SU-DHL-6 (cell line): ENCODE measurements around the gene RCAN2.

ENCODE experiments used
- CTCF ChIP-seq: fragments of 200-600 bp; sonication (generic); IDR thresholded peaks from one replicate; pipeline ENCODE4 v1.5.1; 2017; ENCODE audit warnings: antibody characterized with exemption, mild to moderate bottlenecking, low read length, moderate library complexity; ENCODE audit not compliant: insufficient read depth, poor library complexity, severe bottlenecking
- EZH2phosphoT487 ChIP-seq: fragments of 200-600 bp; sonication (generic), shearing (Covaris generic); conservative IDR thresholded peaks from 2 replicates; pipeline ENCODE4 v1.6.1; 2018; ENCODE audit warnings: mild to moderate bottlenecking, antibody characterized with exemption, low read length, moderate library complexity, mixed read lengths

- no peak for TF ChIP-seq CTCF
- TF ChIP-seq EZH2phosphoT487, result no peak
Observed at GRCh38 chr6:46236752-46237151, 254.5 kb downstream of the RCAN2 start.
